Upper lobe of left lung (tissue), 6 donors: ENCODE results near the gene HOXD13. TPM values are rescaled to one million over a fixed set of nuclear protein-coding genes. Genes with fewer than 3 reads are reported as not detected.
A peak's percentile ranks its signal among the peaks of the same experiment; 100 is the strongest.

Source experiments
- ATAC-seq, 2 donors: fragments of 200-7000 bp; cut with Tn5 transposase; one replicate each; pipeline ENCODE4 v1.9.1; 2022; ENCODE audit warnings: mild to moderate bottlenecking in 2 of 2, moderate library complexity in 2 of 2; ENCODE audit not compliant: low FRiP score in 2 of 2
- DNase-seq, 2 donors: peaks; one replicate each; pipeline ENCODE4 v3.0.0-alpha.2; 2019 to 2020
- H3K27ac ChIP-seq, 4 donors: fragments of 200-600 bp; sonication (generic); one replicate each; pipeline ENCODE4 v1.5.1; 2016 to 2019
- H3K27me3 ChIP-seq, 4 donors: fragments of 200-600 bp; sonication (generic); one replicate each; pipeline ENCODE4 v1.5.1; 2017 to 2019
- H3K36me3 ChIP-seq, 4 donors: fragments of 200-600 bp; sonication (generic); one replicate each; pipeline ENCODE4 v1.5.1; 2016 to 2019
- H3K4me1 ChIP-seq, 4 donors: fragments of 200-600 bp; sonication (generic); one replicate each; pipeline ENCODE4 v1.5.1; 2018 to 2019
- H3K4me3 ChIP-seq, 4 donors: fragments of 200-600 bp; sonication (generic); one replicate each; pipeline ENCODE4 v1.5.1; 2017 to 2019; ENCODE audit warnings: mild to moderate bottlenecking in 2 of 4, moderate library complexity in 1 of 4
- H3K9me3 ChIP-seq, 4 donors: fragments of 200-600 bp; sonication (generic); one replicate each; pipeline ENCODE4 v1.5.1; 2018 to 2019
- CTCF ChIP-seq, 6 experiments: fragments of 450-650 bp in 4 of 6; fragments of 200-600 bp in 2 of 6; sonication (generic) in 2 of 6; IDR thresholded peaks; one replicate each; pipeline ENCODE4 v1.5.1; 2016 to 2019; ENCODE audit warnings: antibody characterized with exemption in 6 of 6
- EP300 ChIP-seq, 4 donors: sonication (generic); formaldehyde crosslinking; IDR thresholded peaks; one replicate each; pipeline ENCODE4 v1.5.1; 2017; ENCODE audit warnings: antibody characterized with exemption in 4 of 4, control low read depth in 2 of 4
- POLR2A ChIP-seq, 4 donors: fragments of 450-650 bp; IDR thresholded peaks; one replicate each; pipeline ENCODE4 v1.5.1; 2016 to 2017; ENCODE audit warnings: antibody characterized with exemption in 4 of 4, mild to moderate bottlenecking in 2 of 4
- POLR2AphosphoS5 ChIP-seq, 2 donors: sonication (generic); formaldehyde crosslinking; IDR thresholded peaks; one replicate each; pipeline ENCODE4 v1.5.1; 2017; ENCODE audit warnings: antibody characterized with exemption in 2 of 2
- WGBS, 2 donors: methylation state at CpG; one replicate each; pipeline ENCODE4 v1.1.5; 2017 to 2018; 5-methylcytosine and 5-hydroxymethylcytosine counted together
- total RNA-seq, 6 donors: library from RNA; depleted of rRNA in 4 of 6; stranded (reverse); fragments of >200 nt in 4 of 6; gene quantifications; one replicate each; pipeline versions ENCODE4 v1.1.0 to v1.2.1, GENCODE V29; 2016 to 2021
- donor health status: DM: no; HTN: no; CAD: no; lungs with moderate emphysema.
- donor health status: DM: no; HTN: yes; CAD: no; lungs with severe emphysema.

The HOXD13 gene
- total RNA-seq, 6 donors from 2014 or later, result not detected

- Histone ChIP-seq H3K4me1 (peaks cover 21 to 38% (median 24%) of the 10 kb centered on the region in 4 donors), H3K36me3 (no peaks in the 10 kb centered on the region), H3K27ac (no peak overlapping the region), H3K27me3 (peaks cover 0 to 63% (median 33%) of the 10 kb centered on the region in 4 donors), H3K9me3 (no peaks in the 10 kb centered on the region), H3K4me3 (peak overlapping the region in 2 of 4 donors; percentile 44 to 51)
- DNase-seq, result peak in 1 of 2 donors; percentile 71
- ATAC-seq, result no peak
- TF ChIP-seq POLR2A (IDR thresholded peaks at IDR 0.05), result no peak
- TF ChIP-seq CTCF (IDR thresholded peaks at IDR 0.05), result no peak
- no peak for TF ChIP-seq POLR2AphosphoS5 (IDR thresholded peaks at IDR 0.05)
- TF ChIP-seq EP300 (IDR thresholded peaks at IDR 0.05), result no peak
- 15% methylated on average over 27 to 39 of the region's 41 CpGs for WGBS, 2 donors
These were observed 47.4 kb downstream of the HOXD13 start for GRCh38 chr2:176139661-176140512.

DNA sequence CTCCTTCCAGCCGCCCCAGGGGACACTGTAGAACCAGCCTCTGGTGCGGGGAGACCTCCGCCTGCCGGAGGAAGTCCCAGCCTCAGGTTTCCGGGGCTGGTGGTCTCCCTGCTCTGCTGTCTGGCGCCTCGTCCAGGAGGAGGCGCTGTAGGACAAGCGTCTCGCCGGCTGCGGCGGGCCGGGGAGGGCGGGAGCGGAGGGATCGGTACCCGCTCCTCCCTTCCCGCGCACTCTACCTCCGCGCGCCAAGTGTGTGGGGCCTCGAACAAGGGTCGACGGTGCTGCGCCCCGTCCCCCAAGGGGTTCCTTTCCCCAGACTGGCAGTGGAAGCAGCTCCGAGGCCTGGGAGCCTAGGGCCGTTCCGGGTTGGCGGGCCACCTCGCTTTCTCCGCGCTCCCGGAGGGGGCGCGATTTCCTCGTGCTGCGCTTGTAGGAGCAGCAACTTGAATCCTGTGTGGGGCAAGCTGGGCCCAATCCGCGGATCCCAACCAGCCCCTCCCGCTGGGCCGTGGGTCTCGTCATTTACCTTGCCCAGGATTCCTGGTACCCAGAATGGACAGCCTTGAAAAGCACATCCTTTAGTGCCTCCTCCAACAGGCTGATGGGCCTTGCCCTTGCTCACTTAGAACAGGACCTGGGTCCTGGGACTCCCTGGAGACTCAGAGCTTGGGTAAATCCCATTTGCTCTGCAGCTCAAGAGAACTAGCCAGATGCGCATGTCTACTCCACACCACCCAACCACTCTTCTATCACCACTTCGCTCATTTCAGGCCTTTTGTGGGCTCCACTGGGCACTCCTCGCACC lies 48.2 kb downstream of the HOXD13 start:
- peak; percentile 89 to 94 for ATAC-seq
- peak; percentile 55 to 92 for DNase-seq

DNA sequence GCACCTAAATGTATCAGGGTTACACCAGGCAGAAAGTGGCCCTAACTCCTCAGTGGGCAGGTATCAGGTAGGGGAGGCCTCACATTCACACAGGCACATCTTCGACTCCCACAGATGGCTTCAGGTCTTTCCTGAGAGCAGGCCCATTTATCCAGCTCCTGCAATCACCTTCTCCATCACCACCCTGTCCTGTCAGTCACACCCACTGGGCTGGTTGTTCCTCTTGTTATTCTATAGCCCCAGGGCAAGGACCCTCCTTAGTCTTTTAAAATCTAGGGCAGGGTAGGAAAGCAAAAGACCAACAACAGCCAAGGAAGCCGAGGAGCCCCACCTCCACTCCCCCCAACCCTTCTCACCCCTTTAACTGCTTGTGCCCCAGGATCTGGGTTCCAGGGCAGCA lies 49.8 kb downstream of the HOXD13 start:
- Histone ChIP-seq H3K36me3 (no peaks in the 10 kb centered on the region), H3K27me3 (peaks cover 0 to 53% (median 23%) of the 10 kb centered on the region in 4 donors), H3K4me1 (peaks cover 8 to 24% (median 12%) of the 10 kb centered on the region in 4 donors), H3K4me3 (no peak overlapping the region), H3K9me3 (no peaks in the 10 kb centered on the region), H3K27ac (no peak overlapping the region)
- DNase-seq, result no peak
- WGBS, 2 donors, result 88 to 95% methylated on average over 2 of the region's 2 CpGs
- ATAC-seq, result no peak
- TF ChIP-seq EP300 (IDR thresholded peaks at IDR 0.05), result no peak
- TF ChIP-seq CTCF (IDR thresholded peaks at IDR 0.05), result no peak
- no peak for TF ChIP-seq POLR2A (IDR thresholded peaks at IDR 0.05)
- TF ChIP-seq POLR2AphosphoS5 (IDR thresholded peaks at IDR 0.05), result no peak

More for the DNA sequence above, 48.2 kb downstream of the HOXD13 start:
- Histone ChIP-seq H3K36me3 (no peaks in the 10 kb centered on the region), H3K27me3 (peaks cover 0 to 64% (median 32%) of the 10 kb centered on the region in 4 donors), H3K27ac (no peak overlapping the region), H3K4me1 (peaks cover 20 to 37% (median 23%) of the 10 kb centered on the region in 4 donors), H3K9me3 (no peaks in the 10 kb centered on the region), H3K4me3 (peak overlapping the region in 3 of 4 donors; percentile 29 to 51 (median 44))
- TF ChIP-seq CTCF (IDR thresholded peaks at IDR 0.05) (peak; percentile 75 to 96 (median 90)), POLR2A (IDR thresholded peaks at IDR 0.05) (no peak), EP300 (IDR thresholded peaks at IDR 0.05) (no peak), POLR2AphosphoS5 (IDR thresholded peaks at IDR 0.05) (no peak)
- 13 to 16% methylated on average over 20 to 25 of the region's 48 CpGs for WGBS, 2 donors

Other genes with a start within 250 kb of the HOXD13 start
- 10 to 100 TPM in 5 of 6 donors, 1 to 10 TPM in 1; 8.4 to 28.0 (median 18.3) TPM for gene LNPK, start 90.5 kb upstream of the HOXD13 start, total RNA-seq
- not detected for gene EVX2, start 8.8 kb upstream of the HOXD13 start, total RNA-seq
- gene HOXD12, start 7.1 kb downstream of the HOXD13 start, total RNA-seq, result not detected
- gene HOXD11, start 14.6 kb downstream of the HOXD13 start, total RNA-seq, result not detected
- gene HOXD10, start 24.1 kb downstream of the HOXD13 start, total RNA-seq, result under 1 TPM in 2 of 6 donors, not detected in 4; 0.47 to 0.55 TPM
- 1 to 10 TPM in 1 of 6 donors, under 1 TPM in 1, not detected in 4; 0.40 to 1.2 TPM for gene HOXD9, start 30.0 kb downstream of the HOXD13 start, total RNA-seq
- gene HOXD8, start 37.0 kb downstream of the HOXD13 start, total RNA-seq, result 1 to 10 TPM in 1 of 6 donors, under 1 TPM in 4, not detected in 1; 0.43 to 2.3 (median 0.74) TPM
- under 1 TPM in 2 of 6 donors, not detected in 4; 0.79 to 0.81 TPM for gene HOXD4, start 58.8 kb downstream of the HOXD13 start, total RNA-seq
- gene HOXD3, start 64.6 kb downstream of the HOXD13 start, total RNA-seq, result under 1 TPM in 3 of 6 donors, not detected in 3; 0.49 to 0.57 (median 0.49) TPM
- gene HOXD1, start 95.9 kb downstream of the HOXD13 start, total RNA-seq, result 1 to 10 TPM; 1.0 to 7.2 (median 3.6) TPM
- gene MTX2, start 176.7 kb downstream of the HOXD13 start, total RNA-seq, result 10 to 100 TPM; 17.4 to 31.4 (median 20.7) TPM